Spleen (tissue), 7 donors: ENCODE results near the gene UBASH3B.

Experiments
- POLR2A ChIP-seq, 3 donors: fragments of 450-650 bp; IDR thresholded peaks; one replicate each; pipeline ENCODE4 v1.5.1; 2017; ENCODE audit warnings: antibody characterized with exemption in 3 of 3, mild to moderate bottlenecking in 1 of 3
- POLR2AphosphoS5 ChIP-seq, 3 donors: sonication (generic); formaldehyde crosslinking; IDR thresholded peaks; one replicate each; pipeline ENCODE4 v1.5.1; 2017; ENCODE audit warnings: antibody characterized with exemption in 3 of 3
- TF ChIP-seq, protein P1 (sequence below), 11 experiments: fragments of 200-600 bp in 7 of 11; fragments of 450-650 bp in 4 of 11; sonication (generic) in 4 of 11; IDR thresholded peaks in 8 of 11; conservative IDR thresholded peaks in 3 of 11; 1 replicate in 7 of 11; 2 replicates in 4 of 11; pipeline versions ENCODE4 v1.4.0 to v1.8.0; 2016 to 2021; ENCODE audit warnings: antibody characterized with exemption in 11 of 11, inconsistent platforms in 4 of 11, mild to moderate bottlenecking in 1 of 11
- donor health status: DM: no; HTN: no; CAD: no; lungs with moderate emphysema.
- donor health status: DM: no; HTN: no; CAD: no.
- donor health status: DM: no; HTN: no; CAD: no.

DNA sequence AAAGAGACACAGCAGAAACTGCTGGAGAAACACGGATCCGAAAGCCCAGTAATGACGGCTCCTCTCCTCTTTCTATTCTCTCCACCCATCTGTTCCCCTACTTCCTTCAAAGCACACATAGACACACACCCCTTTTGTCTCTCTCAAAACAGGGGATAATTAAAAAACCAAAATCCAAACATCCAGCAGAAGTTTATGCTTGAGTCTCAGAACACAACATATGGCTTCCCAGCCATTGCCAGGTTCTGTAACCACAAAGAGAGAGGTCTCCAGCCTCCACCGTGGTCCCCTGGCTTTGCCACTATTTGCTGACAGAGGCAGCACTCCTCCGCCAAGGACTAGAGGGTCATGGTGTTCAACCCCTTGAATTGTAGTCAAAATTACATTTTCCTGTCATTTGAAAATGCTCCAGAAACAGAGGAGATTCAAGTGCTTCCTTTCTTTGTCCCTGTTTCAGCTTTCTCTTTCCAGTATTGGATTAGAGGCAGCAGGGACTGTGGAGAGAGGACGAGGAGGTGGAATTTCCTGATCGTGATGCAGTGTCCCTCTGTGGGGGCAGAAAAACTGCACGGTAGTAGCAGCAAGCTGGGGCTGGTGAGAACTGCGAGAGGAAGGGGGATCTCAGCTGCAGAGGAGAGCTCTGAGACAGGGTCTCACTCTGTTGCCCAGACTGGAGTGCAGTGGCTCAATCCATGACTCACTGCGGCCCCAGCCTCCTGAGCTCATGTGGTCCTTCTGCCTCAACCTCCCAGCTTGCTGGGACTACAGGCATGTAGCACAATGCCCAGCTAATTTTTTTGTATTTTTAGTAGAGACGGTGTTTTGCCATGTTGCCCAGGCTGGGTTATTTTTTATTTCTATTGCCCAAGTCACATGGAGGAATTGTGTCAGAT, 60.3 kb downstream of the UBASH3B start:
- TF ChIP-seq, protein P1, sequence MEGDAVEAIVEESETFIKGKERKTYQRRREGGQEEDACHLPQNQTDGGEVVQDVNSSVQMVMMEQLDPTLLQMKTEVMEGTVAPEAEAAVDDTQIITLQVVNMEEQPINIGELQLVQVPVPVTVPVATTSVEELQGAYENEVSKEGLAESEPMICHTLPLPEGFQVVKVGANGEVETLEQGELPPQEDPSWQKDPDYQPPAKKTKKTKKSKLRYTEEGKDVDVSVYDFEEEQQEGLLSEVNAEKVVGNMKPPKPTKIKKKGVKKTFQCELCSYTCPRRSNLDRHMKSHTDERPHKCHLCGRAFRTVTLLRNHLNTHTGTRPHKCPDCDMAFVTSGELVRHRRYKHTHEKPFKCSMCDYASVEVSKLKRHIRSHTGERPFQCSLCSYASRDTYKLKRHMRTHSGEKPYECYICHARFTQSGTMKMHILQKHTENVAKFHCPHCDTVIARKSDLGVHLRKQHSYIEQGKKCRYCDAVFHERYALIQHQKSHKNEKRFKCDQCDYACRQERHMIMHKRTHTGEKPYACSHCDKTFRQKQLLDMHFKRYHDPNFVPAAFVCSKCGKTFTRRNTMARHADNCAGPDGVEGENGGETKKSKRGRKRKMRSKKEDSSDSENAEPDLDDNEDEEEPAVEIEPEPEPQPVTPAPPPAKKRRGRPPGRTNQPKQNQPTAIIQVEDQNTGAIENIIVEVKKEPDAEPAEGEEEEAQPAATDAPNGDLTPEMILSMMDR (IDR thresholded peaks at IDR 0.05 in 8 of 11, conservative IDR thresholded peaks at IDR 0.05 in 3 of 11) = no peak
- no peak for TF ChIP-seq POLR2A (IDR thresholded peaks at IDR 0.05)
- TF ChIP-seq POLR2AphosphoS5 (IDR thresholded peaks at IDR 0.05) = peak in 2 of 3 donors; percentile 46 to 53
